ENCODE data around the gene MRPL23.

GRCh38 chr11:1929621-1930461 lies 17.3 kb upstream of the MRPL23 start:
- TF ChIP-seq CTCF (IDR thresholded peaks at IDR 0.05) (no peak), POLR2A (IDR thresholded peaks at IDR 0.05) (no peak)
